ENCODE results near the gene BCAS3. TPM values are rescaled to one million over a fixed set of nuclear protein-coding genes. Genes with fewer than 3 reads are reported as not detected.

Gene BCAS3
- polyA plus RNA-seq, 3 donors = 10.3 to 19.1 (median 14.7) TPM

DNA sequence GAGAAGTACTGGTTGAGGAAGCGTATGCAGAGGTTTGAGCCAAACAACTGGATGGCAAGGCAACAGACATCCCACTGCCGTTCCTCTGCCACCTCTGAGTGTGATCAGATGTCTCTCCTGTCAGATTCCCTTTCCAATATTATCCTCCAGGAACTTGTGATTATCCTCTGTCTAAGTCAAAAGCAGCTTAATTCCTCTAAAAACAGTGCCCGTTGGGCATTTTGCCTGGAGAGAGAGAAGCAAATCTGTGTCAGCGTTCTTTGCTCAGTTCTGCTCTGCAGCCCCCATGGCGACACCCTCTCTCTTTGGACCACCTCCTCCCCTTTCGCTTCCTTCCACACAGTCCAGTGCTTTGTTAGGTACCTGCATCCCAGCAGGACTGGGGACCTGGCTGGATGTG, 665.9 kb downstream of the BCAS3 start:
- no peak overlapping the region for H3K27ac ChIP-seq (ENCODE audit: low read depth in 1 of 2, low read length in 2 of 2)
- H2AFZ ChIP-seq (ENCODE audit: insufficient read depth, low read depth, low read length, poor library complexity, severe bottlenecking) = no peak overlapping the region
- TF ChIP-seq, protein P1, sequence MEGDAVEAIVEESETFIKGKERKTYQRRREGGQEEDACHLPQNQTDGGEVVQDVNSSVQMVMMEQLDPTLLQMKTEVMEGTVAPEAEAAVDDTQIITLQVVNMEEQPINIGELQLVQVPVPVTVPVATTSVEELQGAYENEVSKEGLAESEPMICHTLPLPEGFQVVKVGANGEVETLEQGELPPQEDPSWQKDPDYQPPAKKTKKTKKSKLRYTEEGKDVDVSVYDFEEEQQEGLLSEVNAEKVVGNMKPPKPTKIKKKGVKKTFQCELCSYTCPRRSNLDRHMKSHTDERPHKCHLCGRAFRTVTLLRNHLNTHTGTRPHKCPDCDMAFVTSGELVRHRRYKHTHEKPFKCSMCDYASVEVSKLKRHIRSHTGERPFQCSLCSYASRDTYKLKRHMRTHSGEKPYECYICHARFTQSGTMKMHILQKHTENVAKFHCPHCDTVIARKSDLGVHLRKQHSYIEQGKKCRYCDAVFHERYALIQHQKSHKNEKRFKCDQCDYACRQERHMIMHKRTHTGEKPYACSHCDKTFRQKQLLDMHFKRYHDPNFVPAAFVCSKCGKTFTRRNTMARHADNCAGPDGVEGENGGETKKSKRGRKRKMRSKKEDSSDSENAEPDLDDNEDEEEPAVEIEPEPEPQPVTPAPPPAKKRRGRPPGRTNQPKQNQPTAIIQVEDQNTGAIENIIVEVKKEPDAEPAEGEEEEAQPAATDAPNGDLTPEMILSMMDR (IDR thresholded peaks at IDR 0.05) = no peak
- no peaks in the 10 kb centered on the region for H3K9me3 ChIP-seq (replicated peaks in 1 of 2; ENCODE audit: control insufficient read depth in 1 of 2, insufficient read depth in 1 of 2, low read length in 2 of 2)
- no peak overlapping the region for H3K4me3 ChIP-seq (replicated peaks in 1 of 3; ENCODE audit: low read depth in 2 of 3, low read length in 3 of 3)
- 86% methylated on average over 1 of the region's 6 CpGs for WGBS (ENCODE audit: insufficient coverage)
- H3K27me3 Mint-ChIP-seq (ENCODE audit: low read depth in 3 of 3) = peaks cover 1 to 7% (median 3%) of the 10 kb centered on the region in 3 donors
- H3K4me1 Mint-ChIP-seq = no peaks in the 10 kb centered on the region
- H3K4me2 ChIP-seq (replicated peaks; ENCODE audit: extremely low read depth, low read length, poor library complexity, severe bottlenecking) = no peak overlapping the region
- H3K27me3 ChIP-seq (ENCODE audit: control insufficient read depth in 2 of 2, insufficient read depth in 2 of 2, low read length in 2 of 2) = no peaks in the 10 kb centered on the region
- H3K4me1 ChIP-seq (ENCODE audit: control insufficient read depth in 1 of 2, insufficient read depth in 2 of 2, low read length in 2 of 2) = no peaks in the 10 kb centered on the region
- H3K9ac ChIP-seq (ENCODE audit: insufficient read depth, low read length, poor library complexity, severe bottlenecking) = no peak overlapping the region
- H3K9me3 Mint-ChIP-seq = no peaks in the 10 kb centered on the region
- no peaks in the 10 kb centered on the region for H3K36me3 Mint-ChIP-seq
- no peak for DNase-seq
- H4K20me1 ChIP-seq (ENCODE audit: insufficient read depth, low read length) = no peaks in the 10 kb centered on the region
- H3K36me3 ChIP-seq (replicated peaks in 1 of 2; ENCODE audit: control insufficient read depth in 1 of 2, insufficient read depth in 2 of 2, low read length in 2 of 2) = no peaks in the 10 kb centered on the region
- no peaks in the 10 kb centered on the region for H3K79me2 ChIP-seq (ENCODE audit: insufficient read depth, low read length)
- H3K27ac Mint-ChIP-seq = no peak overlapping the region
- no peak overlapping the region for H3K4me3 Mint-ChIP-seq
- intact Hi-C loops (cut with micrococcal nuclease) = no loop called here

DNA sequence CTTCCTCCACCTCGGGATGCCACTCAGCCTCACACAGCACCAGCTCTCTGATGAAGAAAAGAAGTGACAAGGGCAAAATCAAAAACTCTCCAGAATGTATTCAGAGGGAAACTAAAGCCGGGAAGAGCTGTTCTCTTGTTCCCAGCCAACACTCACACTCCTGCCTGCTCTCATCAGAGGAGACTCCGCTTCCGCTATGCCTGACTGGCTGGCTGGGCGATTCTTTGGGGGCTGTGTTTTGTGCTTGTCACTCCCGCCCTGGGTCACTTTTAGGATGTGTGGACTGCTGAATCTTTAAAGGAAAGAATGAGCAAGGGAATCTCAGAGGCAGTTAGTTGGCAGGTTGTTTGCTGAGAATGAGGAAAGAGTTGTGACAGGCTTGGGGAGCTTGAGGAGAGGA, 667.4 kb downstream of the BCAS3 start:
- DNase-seq = no peak
- Histone ChIP-seq H3K9ac (ENCODE audit: insufficient read depth, low read length, poor library complexity, severe bottlenecking) (no peak overlapping the region), H2AFZ (ENCODE audit: insufficient read depth, low read depth, low read length, poor library complexity, severe bottlenecking) (no peak overlapping the region), H3K9me3 (replicated peaks in 1 of 2; ENCODE audit: control insufficient read depth in 1 of 2, insufficient read depth in 1 of 2, low read length in 2 of 2) (no peaks in the 10 kb centered on the region), H3K4me2 (replicated peaks; ENCODE audit: extremely low read depth, low read length, poor library complexity, severe bottlenecking) (no peak overlapping the region), H3K36me3 (replicated peaks in 1 of 2; ENCODE audit: control insufficient read depth in 1 of 2, insufficient read depth in 2 of 2, low read length in 2 of 2) (no peaks in the 10 kb centered on the region), H3K4me3 (replicated peaks in 1 of 3; ENCODE audit: low read depth in 2 of 3, low read length in 3 of 3) (no peak overlapping the region), H3K27me3 (ENCODE audit: control insufficient read depth in 2 of 2, insufficient read depth in 2 of 2, low read length in 2 of 2) (no peaks in the 10 kb centered on the region), H3K79me2 (ENCODE audit: insufficient read depth, low read length) (no peaks in the 10 kb centered on the region), H4K20me1 (ENCODE audit: insufficient read depth, low read length) (no peaks in the 10 kb centered on the region), H3K4me1 (ENCODE audit: control insufficient read depth in 1 of 2, insufficient read depth in 2 of 2, low read length in 2 of 2) (no peaks in the 10 kb centered on the region), H3K27ac (ENCODE audit: low read depth in 1 of 2, low read length in 2 of 2) (no peak overlapping the region)
- no peak overlapping the region for H3K4me3 Mint-ChIP-seq
- intact Hi-C loops (cut with micrococcal nuclease) = no loop called here
- WGBS (ENCODE audit: insufficient coverage) = 93% methylated on average over 2 of the region's 6 CpGs
- no peaks in the 10 kb centered on the region for H3K4me1 Mint-ChIP-seq
- H3K36me3 Mint-ChIP-seq = no peaks in the 10 kb centered on the region
- TF ChIP-seq, protein P1 (IDR thresholded peaks at IDR 0.05) = no peak
- H3K9me3 Mint-ChIP-seq = no peaks in the 10 kb centered on the region
- H3K27ac Mint-ChIP-seq = no peak overlapping the region
- peaks cover 1 to 7% (median 3%) of the 10 kb centered on the region in 3 donors for H3K27me3 Mint-ChIP-seq (ENCODE audit: low read depth in 3 of 3)

Data from CD14-positive monocyte (primary cell).